Naive thymus-derived CD4-positive, alpha-beta T cell (primary cell): ENCODE measurements around the gene SMIM26. TPM values are rescaled to one million over a fixed set of nuclear protein-coding genes. Genes with fewer than 3 reads are reported as not detected.

Experiments
- ATAC-seq: fragments of 150-1000 bp; cut with Tn5 transposase; 2 replicates; pipeline ENCODE4 v1.10.0; 2021; ENCODE audit warnings: mild to moderate bottlenecking, moderate library complexity
- CTCF ChIA-PET: fragments of 350-600 bp; sonication (Branson Sonifier 250); formaldehyde crosslinking; loops from one replicate; lab custom pipeline; 2021; ENCODE audit warnings: antibody characterized with exemption; lab: Charles Lee
- POLR2A ChIA-PET: fragments of 350-600 bp; sonication (Branson Sonifier 250); formaldehyde crosslinking; loops from one replicate; lab custom pipeline; 2021; ENCODE audit warnings: antibody characterized with exemption, inconsistent platforms; lab: Charles Lee
- DNase-seq, 9 donors: peaks; one replicate each; pipeline versions ENCODE4 v3.0.0 to v3.0.0-alpha.2; 2020 to 2022; ENCODE audit warnings: mixed read lengths in 1 of 9
- H3K27ac ChIP-seq: one replicate; pipeline ENCODE4 v1.7.0; 2013; ENCODE audit warnings: mild to moderate bottlenecking, low read depth, low read length, moderate library complexity
- H3K27me3 ChIP-seq, 2 donors: one replicate each; pipeline ENCODE4 v1.7.0; 2013; ENCODE audit warnings: low read length in 2 of 2, mild to moderate bottlenecking in 2 of 2, moderate library complexity in 2 of 2; ENCODE audit not compliant: control insufficient read depth in 2 of 2, insufficient read depth in 2 of 2
- H3K36me3 ChIP-seq, 3 experiments: 1 replicate in 2 of 3; 2 replicates in 1 of 3; pipeline ENCODE4 v1.7.0; 2013; ENCODE audit warnings: low read length in 3 of 3, mild to moderate bottlenecking in 3 of 3, moderate library complexity in 1 of 3; ENCODE audit not compliant: insufficient read depth in 3 of 3, control insufficient read depth in 2 of 3
- H3K4me1 ChIP-seq, 2 donors: one replicate each; pipeline ENCODE4 v1.7.0; 2013; ENCODE audit warnings: low read length in 2 of 2, mild to moderate bottlenecking in 2 of 2, moderate library complexity in 1 of 2; ENCODE audit not compliant: control insufficient read depth in 2 of 2, insufficient read depth in 2 of 2
- H3K4me3 ChIP-seq: 2 replicates; pipeline ENCODE4 v1.7.0; 2013; ENCODE audit warnings: mild to moderate bottlenecking, low read length
- H3K9me3 ChIP-seq, 3 experiments: 1 replicate in 2 of 3; 2 replicates in 1 of 3; pipeline ENCODE4 v1.7.0; 2013; ENCODE audit warnings: low read length in 3 of 3; ENCODE audit not compliant: control insufficient read depth in 2 of 3
- H3K27ac Mint-ChIP-seq, 9 donors: one replicate each; pipeline ENCODE4 v1.8.0; 2020 to 2022; ENCODE audit warnings: mixed read lengths in 9 of 9, mild to moderate bottlenecking in 8 of 9, moderate library complexity in 5 of 9, inconsistent platforms in 2 of 9
- H3K27me3 Mint-ChIP-seq, 5 donors: one replicate each; pipeline ENCODE4 v1.8.0; 2021 to 2022; ENCODE audit warnings: mixed read lengths in 5 of 5, mild to moderate bottlenecking in 1 of 5
- H3K36me3 Mint-ChIP-seq, 5 donors: one replicate each; pipeline ENCODE4 v1.8.0; 2020 to 2022; ENCODE audit warnings: mixed read lengths in 5 of 5, mild to moderate bottlenecking in 3 of 5, inconsistent platforms in 1 of 5
- H3K4me1 Mint-ChIP-seq, 7 donors: one replicate each; pipeline ENCODE4 v1.8.0; 2020 to 2022; ENCODE audit warnings: mixed read lengths in 7 of 7, mild to moderate bottlenecking in 3 of 7, inconsistent platforms in 1 of 7
- H3K4me3 Mint-ChIP-seq, 10 donors: one replicate each; pipeline ENCODE4 v1.8.0; 2020 to 2022; ENCODE audit warnings: mild to moderate bottlenecking in 10 of 10, mixed read lengths in 10 of 10, moderate library complexity in 6 of 10, inconsistent platforms in 2 of 10
- H3K9me3 Mint-ChIP-seq, 11 donors: one replicate each; pipeline ENCODE4 v1.8.0; 2020 to 2022; ENCODE audit warnings: mixed read lengths in 11 of 11, mild to moderate bottlenecking in 4 of 11, inconsistent platforms in 1 of 11, moderate library complexity in 1 of 11
- intact Hi-C, 2 donors: fragments of 100-400 bp; cut with micrococcal nuclease; formaldehyde crosslinking; loops; one replicate each; pipeline ENCODE4 v1.15.1; 2023
- polyA plus RNA-seq, 2 donors: library from polyadenylated mRNA; unstranded; fragments of 300-500 nt; fragmentation: Illumina TruSeq; gene quantifications; one replicate each; pipeline ENCODE4 v1.2.3, GENCODE V29; 2021
- total RNA-seq, 6 experiments: library from RNA in 5 of 6; stranded (reverse) in 5 of 6; gene quantifications; 1 replicate in 5 of 6; 2 replicates in 1 of 6; pipeline ENCODE4 v1.2.3 and lab custom pipeline; 2021 to 2026

Gene SMIM26
- total and polyA plus RNA-seq, 7 experiments from 2014 or later = 51.2 to 262 (median 73.9) TPM

- no peak overlapping the region for H3K27ac Mint-ChIP-seq
- POLR2A ChIA-PET = no interaction called here
- H3K27ac ChIP-seq = no peak overlapping the region
- H3K4me3 ChIP-seq = no peak overlapping the region
- H3K27me3 ChIP-seq = no peaks in the 10 kb centered on the region
- H3K4me1 ChIP-seq = no peaks in the 10 kb centered on the region
- H3K36me3 ChIP-seq = peaks cover 0 to 14% (median 7%) of the 10 kb centered on the region in 3 experiments
- intact Hi-C loops = no loop called here
- no peak for ATAC-seq
- H3K4me1 Mint-ChIP-seq = peaks cover 0 to 12% (median 5%) of the 10 kb centered on the region in 7 donors
- H3K9me3 ChIP-seq = no peaks in the 10 kb centered on the region
- CTCF ChIA-PET = no interaction called here
- H3K9me3 Mint-ChIP-seq = no peaks in the 10 kb centered on the region
- H3K4me3 Mint-ChIP-seq = no peak overlapping the region
- H3K36me3 Mint-ChIP-seq = peaks cover 0 to 43% (median 13%) of the 10 kb centered on the region in 5 donors
- no peaks in the 10 kb centered on the region for H3K27me3 Mint-ChIP-seq
- DNase-seq = no peak
These were observed 46.3 kb downstream of the SMIM26 start for GRCh38 chr20:18613553-18613952.

GRCh38 chr20:18614244-18614643, 47.0 kb downstream of the SMIM26 start:
- Mint-ChIP-seq H3K9me3 (no peaks in the 10 kb centered on the region), H3K4me1 (peaks cover 0 to 11% (median 4%) of the 10 kb centered on the region in 7 donors), H3K4me3 (no peak overlapping the region), H3K36me3 (peaks cover 0 to 42% (median 12%) of the 10 kb centered on the region in 5 donors), H3K27ac (peak overlapping the region in 1 of 9 donors; percentile 46), H3K27me3 (no peaks in the 10 kb centered on the region)
- no peak for DNase-seq
- peaks cover 0 to 14% (median 7%) of the 10 kb centered on the region in 3 experiments for H3K36me3 ChIP-seq
- ChIA-PET CTCF (no interaction called here), POLR2A (no interaction called here)
- H3K27ac ChIP-seq = no peak overlapping the region
- intact Hi-C loops = no loop called here
- no peaks in the 10 kb centered on the region for H3K27me3 ChIP-seq
- no peaks in the 10 kb centered on the region for H3K4me1 ChIP-seq
- no peaks in the 10 kb centered on the region for H3K9me3 ChIP-seq
- ATAC-seq = no peak
- H3K4me3 ChIP-seq = no peak overlapping the region

GRCh38 chr20:18615020-18615650, 47.9 kb downstream of the SMIM26 start:
- H3K4me1 Mint-ChIP-seq = peaks cover 0 to 11% (median 4%) of the 10 kb centered on the region in 7 donors
- DNase-seq = no peak
- Histone ChIP-seq H3K4me3 (no peak overlapping the region), H3K36me3 (peaks cover 0 to 11% (median 0%) of the 10 kb centered on the region in 3 experiments), H3K27ac (no peak overlapping the region), H3K9me3 (no peaks in the 10 kb centered on the region), H3K27me3 (no peaks in the 10 kb centered on the region), H3K4me1 (no peaks in the 10 kb centered on the region)
- no peaks in the 10 kb centered on the region for H3K9me3 Mint-ChIP-seq
- ChIA-PET POLR2A (interaction anchor here (0.7 kb wide), 1 partner anchor 59 kb away, joined by 3 read pairs; no protein-coding TSS in a partner anchor), CTCF (interaction anchor here (0.6 kb wide), 1 partner anchor 212 kb away, joined by 3 read pairs; no protein-coding TSS in a partner anchor)
- no peaks in the 10 kb centered on the region for H3K27me3 Mint-ChIP-seq
- no peak overlapping the region for H3K4me3 Mint-ChIP-seq
- no peak for ATAC-seq
- H3K36me3 Mint-ChIP-seq = peaks cover 0 to 42% (median 7%) of the 10 kb centered on the region in 5 donors
- H3K27ac Mint-ChIP-seq = peak overlapping the region in 2 of 9 donors; percentile 27 to 73
- intact Hi-C loops = no loop called here

Other genes starting within 250 kb of the SMIM26 start
- 1 to 10 TPM; 1.2 to 3.5 (median 2.9) TPM for gene DZANK1, start 100.4 kb upstream of the SMIM26 start, total RNA-seq
- gene DZANK1, start 100.4 kb upstream of the SMIM26 start, polyA plus RNA-seq = under 1 TPM; 0.34 to 0.79 TPM
- 10 to 100 TPM in 3 of 5 experiments, 1 to 10 TPM in 2; 5.0 to 13.5 (median 11.5) TPM for gene POLR3F, start 100.0 kb upstream of the SMIM26 start, total RNA-seq
- gene POLR3F, start 100.0 kb upstream of the SMIM26 start, polyA plus RNA-seq = 1 to 10 TPM; 8.9 to 9.3 TPM
- gene RBBP9, start 70.2 kb upstream of the SMIM26 start, total RNA-seq = 10 to 100 TPM in 1 of 5 experiments, 1 to 10 TPM in 4; 4.9 to 16.4 (median 6.1) TPM
- gene RBBP9, start 70.2 kb upstream of the SMIM26 start, polyA plus RNA-seq = 1 to 10 TPM; 6.9 to 8.1 TPM
- 100 to 1,000 TPM in 1 of 5 experiments, 10 to 100 TPM in 4; 39.0 to 102 (median 40.9) TPM for gene SEC23B, start 59.5 kb upstream of the SMIM26 start, total RNA-seq
- gene SEC23B, start 59.5 kb upstream of the SMIM26 start, polyA plus RNA-seq = 10 to 100 TPM; 38.7 to 53.4 TPM
- gene DTD1, start 20.6 kb downstream of the SMIM26 start, total RNA-seq = 10 to 100 TPM; 12.7 to 24.4 (median 16.6) TPM
- gene DTD1, start 20.6 kb downstream of the SMIM26 start, polyA plus RNA-seq = 10 to 100 TPM; 33.4 to 42.5 TPM
- gene SCP2D1, start 246.4 kb downstream of the SMIM26 start, total RNA-seq = not detected
- not detected for gene SCP2D1, start 246.4 kb downstream of the SMIM26 start, polyA plus RNA-seq